Psoas muscle (tissue), 8 donors: Measurements from ENCODE around the gene ZNHIT3. TPM values are rescaled to one million over a fixed set of nuclear protein-coding genes. Genes with fewer than 3 reads are reported as not detected.

ENCODE experiments used
- ATAC-seq, 4 donors: fragments of 200-7000 bp; cut with Tn5 transposase; one replicate each; pipeline ENCODE4 v1.9.1; 2020; ENCODE audit warnings: moderate library complexity in 3 of 4, mild to moderate bottlenecking in 2 of 4
- DNase-seq, 2 donors: peaks; one replicate each; pipeline ENCODE4 v3.0.0-alpha.2; 2020
- H3K27ac ChIP-seq: fragments of 200-600 bp; one replicate; pipeline ENCODE4 v1.8.0; 2022
- H3K27me3 ChIP-seq, 3 donors: fragments of 200-600 bp in 1 of 3; one replicate each; pipeline versions ENCODE4 v1.6.1 to v1.8.0; 2013 to 2022; ENCODE audit warnings: low read length in 2 of 3, mild to moderate bottlenecking in 2 of 3, moderate library complexity in 1 of 3; ENCODE audit not compliant: insufficient read depth in 3 of 3
- H3K36me3 ChIP-seq, 2 donors: fragments of 200-600 bp in 1 of 2; one replicate each; pipeline versions ENCODE4 v1.6.1 to v1.8.0; 2013 to 2022; ENCODE audit warnings: low read depth in 1 of 2, mild to moderate bottlenecking in 1 of 2, moderate library complexity in 1 of 2; ENCODE audit not compliant: insufficient read depth in 1 of 2
- H3K4me1 ChIP-seq: fragments of 200-600 bp; one replicate; pipeline ENCODE4 v1.8.0; 2022
- H3K4me3 ChIP-seq: fragments of 200-600 bp; one replicate; pipeline ENCODE4 v1.8.0; 2022; ENCODE audit warnings: mild to moderate bottlenecking
- H3K9me3 ChIP-seq: fragments of 200-600 bp; one replicate; pipeline ENCODE4 v1.8.0; 2022
- CTCF ChIP-seq: fragments of 200-600 bp; IDR thresholded peaks from one replicate; pipeline ENCODE4 v1.8.0; 2022; ENCODE audit warnings: antibody characterized with exemption
- WGBS, 3 donors: extraction: QIAGEN DNeasy Blood & Tissue Kit; methylation state at CpG; one replicate each; pipeline versions ENCODE4 v1.1.6 to v1.1.7; 2013; 5-methylcytosine and 5-hydroxymethylcytosine counted together
- intact Hi-C, 2 donors: fragments of 100-400 bp; cut with DNase I; formaldehyde crosslinking; loops; one replicate each; pipeline versions ENCODE4 v1.11.0 to v1.14.2; 2022
- polyA plus RNA-seq, 3 donors: library from polyadenylated mRNA; stranded (reverse); fragments of 200-250 nt; gene quantifications; one replicate each; pipeline ENCODE4 v1.2.3, GENCODE V29; 2013
- total RNA-seq, 4 donors: library from RNA; stranded (reverse); fragmentation: NEBNext Ultra II Directional in 2 of 4; extraction: Animal tissue kit (Norgen Biotek cat#: 25700) in 2 of 4; gene quantifications; one replicate each; pipeline versions ENCODE4 v1.2.1 to v1.2.4, GENCODE V29; 2021 to 2023
- donor health status: healthy with polysubstance abuse.
- donor health status: DM: no; HTN: no; CAD: no; lungs with moderate emphysema.
- donor health status: Bipolar disorder and iron deficiency.
- donor health status: healthy.
- donor health status: DM: yes; HTN: yes; CAD: no.
- donor health status: DM: no; HTN: no; CAD: no.
- donor health status: DM: no; HTN: no; CAD: no.
- donor health status: DM: yes; HTN: yes; CAD: no.

Gene ZNHIT3
- total and polyA plus RNA-seq, 7 donors = 22.7 to 80.2 (median 32.3) TPM

GRCh38 chr17:36529121-36529520, 42.6 kb downstream of the ZNHIT3 start:
- no peaks in the 10 kb centered on the region for H3K4me1 ChIP-seq
- H3K9me3 ChIP-seq = no peaks in the 10 kb centered on the region
- H3K27me3 ChIP-seq = no peaks in the 10 kb centered on the region
- no peak for TF ChIP-seq CTCF
- no peak overlapping the region for H3K4me3 ChIP-seq
- intact Hi-C loops = no loop called here
- no peak for ATAC-seq
- no peak for DNase-seq
- H3K27ac ChIP-seq = no peak overlapping the region
- peaks cover 21 to 84% of the 10 kb centered on the region in 2 donors for H3K36me3 ChIP-seq

- intact Hi-C loops = loop anchor here (5.0 to 10.0 kb wide), 2 partner anchors 50 to 412 kb away; partner anchors contain the start of gene AATF (in 1 of the 2)
- Histone ChIP-seq H3K4me1 (peaks cover 8% of the 10 kb centered on the region), H3K36me3 (peaks cover 15 to 60% of the 10 kb centered on the region in 2 donors), H3K27me3 (no peaks in the 10 kb centered on the region), H3K9me3 (no peaks in the 10 kb centered on the region), H3K4me3 (no peak overlapping the region), H3K27ac (no peak overlapping the region)
- 90 to 94% (median 94%) methylated on average over 2 of the region's 2 CpGs for WGBS, 3 donors
- ATAC-seq = no peak
- DNase-seq = no peak
- TF ChIP-seq CTCF = no peak
Measured at GRCh38 chr17:36532435-36532975, 46.0 kb downstream of the ZNHIT3 start.

GRCh38 chr17:36533935-36534839, 47.7 kb downstream of the ZNHIT3 start:
- 5 to 7% (median 5%) methylated on average over 38 to 48 of the region's 48 CpGs for WGBS, 3 donors
- Histone ChIP-seq H3K27me3 (no peaks in the 10 kb centered on the region), H3K4me3 (peak overlapping the region; percentile 92), H3K36me3 (peaks cover 9 to 65% of the 10 kb centered on the region in 2 donors), H3K27ac (peak overlapping the region; percentile 100), H3K4me1 (peaks cover 8% of the 10 kb centered on the region), H3K9me3 (no peaks in the 10 kb centered on the region)
- DNase-seq = peak; percentile 74 to 84
- peak; percentile 32 to 59 (median 55) for ATAC-seq
- TF ChIP-seq CTCF = peak; percentile 51
- intact Hi-C loops = loop anchor here (5.0 to 10.0 kb wide), 2 partner anchors 52 to 411 kb away; partner anchors contain the start of gene AATF (in 1 of the 2)

- WGBS, 3 donors = 0% methylated on average over 76 to 83 of the region's 83 CpGs
- peak; percentile 92 to 95 for DNase-seq
- ATAC-seq = peak; percentile 91 to 94 (median 94)
- H3K4me1 ChIP-seq = peaks cover 8% of the 10 kb centered on the region
- intact Hi-C loops = loop anchor here (5.0 to 10.0 kb wide), 3 partner anchors 53 to 410 kb away; partner anchors contain the start of genes AATF (in 1 of the 2) and MRM1 (in 1 of the 2)
- H3K27me3 ChIP-seq = no peaks in the 10 kb centered on the region
- TF ChIP-seq CTCF = peak; percentile 14
- no peaks in the 10 kb centered on the region for H3K9me3 ChIP-seq
- H3K36me3 ChIP-seq = peaks cover 9 to 65% of the 10 kb centered on the region in 2 donors
- peak within 1 kb of the TSS; percentile 100 for H3K27ac ChIP-seq
- peak within 1 kb of the TSS; percentile 92 for H3K4me3 ChIP-seq
Measured at GRCh38 chr17:36534840-36535668, 48.6 kb downstream of the ZNHIT3 start, which contains the start of the genes MYO19 and PIGW. Gene MYO19 (minus strand): TSS chr17:36534868. CDS start chr17:36532538, 2,330 bp downstream. Gene PIGW (plus strand): TSS chr17:36534987. CDS start chr17:36537102, 2,115 bp downstream.
